ENCODE measurements around the gene GNAT3.

GRCh38 chr7:80511964-80512363, at the start of gene GNAT3:
- TF ChIP-seq POLR2A (IDR thresholded peaks at IDR 0.05; ENCODE audit: low read length) (no peak), GATA1 (IDR thresholded peaks at IDR 0.05; ENCODE audit: low read depth, low read length) (no peak)
